Mucosa of descending colon (tissue), 3 donors: Measurements from ENCODE around the gene SLC35B4. TPM values are rescaled to one million over a fixed set of nuclear protein-coding genes. Genes with fewer than 3 reads are reported as not detected.

Experiments used
- ATAC-seq: fragments of 200-7000 bp; cut with Tn5 transposase; one replicate; pipeline ENCODE4 v1.9.1; 2020; ENCODE audit warnings: mild to moderate bottlenecking, moderate library complexity
- DNase-seq, 3 donors: peaks; one replicate each; pipeline ENCODE4 v3.0.0-alpha.2; 2020
- H3K36me3 ChIP-seq: fragments of 200-600 bp; one replicate; pipeline ENCODE4 v1.8.0; 2021; ENCODE audit warnings: low read depth, mild to moderate bottlenecking
- H3K4me1 ChIP-seq: fragments of 200-600 bp; one replicate; pipeline ENCODE4 v1.8.0; 2021; ENCODE audit warnings: low read depth, mild to moderate bottlenecking
- H3K4me3 ChIP-seq: fragments of 200-600 bp; one replicate; pipeline ENCODE4 v1.8.0; 2021; ENCODE audit warnings: mild to moderate bottlenecking
- H3K9me3 ChIP-seq: fragments of 200-600 bp; one replicate; pipeline ENCODE4 v1.8.0; 2021; ENCODE audit warnings: mild to moderate bottlenecking
- intact Hi-C, 2 donors: fragments of 100-400 bp; cut with DNase I in 1 of 2; cut with micrococcal nuclease in 1 of 2; formaldehyde crosslinking; loops; one replicate each; pipeline versions ENCODE4 v1.11.0 to v1.11.1; 2022; cut with DNase I, micrococcal nuclease
- total RNA-seq, 3 donors: library from RNA; stranded (reverse); fragmentation: NEBNext Ultra II Directional in 2 of 3; extraction: Animal tissue kit (Norgen Biotek cat#: 25700) in 2 of 3; gene quantifications; one replicate each; pipeline versions ENCODE4 v1.2.1 to v1.2.4, GENCODE V29; 2021 to 2023
- TF ChIP-seq, protein P1 (sequence below): fragments of 200-600 bp; IDR thresholded peaks from one replicate; pipeline ENCODE4 v1.8.0; 2022; ENCODE audit warnings: antibody characterized with exemption, mild to moderate bottlenecking
- donor health status: DM: no; HTN: no; CAD: no; lungs with moderate emphysema.
- donor health status: DM: no; HTN: no; CAD: no.
- donor health status: DM: no; HTN: yes; CAD: no.

The SLC35B4 gene
- total RNA-seq, 3 donors from 2014 or later: 6.1 to 14.1 (median 9.0) TPM

DNA sequence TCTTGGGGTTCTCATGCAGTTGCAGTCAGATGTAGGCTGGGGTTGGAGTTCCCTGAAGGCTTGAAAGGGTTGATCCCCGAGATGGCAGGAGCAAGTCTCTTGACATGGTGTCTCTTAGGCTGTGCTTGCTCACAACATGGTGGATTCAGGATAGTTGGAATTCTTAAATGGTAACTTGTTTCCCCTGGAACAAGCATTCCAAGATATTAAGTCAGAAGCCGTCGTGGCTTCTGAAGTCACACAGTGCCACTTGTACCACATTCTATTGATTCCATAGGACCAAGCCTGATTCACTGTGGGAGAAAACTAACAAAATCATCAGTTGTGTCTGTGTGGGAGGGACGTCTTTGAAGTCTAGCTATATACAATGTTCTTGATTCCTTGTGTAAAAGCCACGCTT lies 3.5 kb upstream of the SLC35B4 start:
- Histone ChIP-seq H3K4me1 (no peaks in the 10 kb centered on the region), H3K9me3 (no peaks in the 10 kb centered on the region), H3K4me3 (no peak overlapping the region), H3K36me3 (no peaks in the 10 kb centered on the region)
- no peak for ATAC-seq
- DNase-seq: no peak
- intact Hi-C loops: no loop called here
- TF ChIP-seq, protein P1, sequence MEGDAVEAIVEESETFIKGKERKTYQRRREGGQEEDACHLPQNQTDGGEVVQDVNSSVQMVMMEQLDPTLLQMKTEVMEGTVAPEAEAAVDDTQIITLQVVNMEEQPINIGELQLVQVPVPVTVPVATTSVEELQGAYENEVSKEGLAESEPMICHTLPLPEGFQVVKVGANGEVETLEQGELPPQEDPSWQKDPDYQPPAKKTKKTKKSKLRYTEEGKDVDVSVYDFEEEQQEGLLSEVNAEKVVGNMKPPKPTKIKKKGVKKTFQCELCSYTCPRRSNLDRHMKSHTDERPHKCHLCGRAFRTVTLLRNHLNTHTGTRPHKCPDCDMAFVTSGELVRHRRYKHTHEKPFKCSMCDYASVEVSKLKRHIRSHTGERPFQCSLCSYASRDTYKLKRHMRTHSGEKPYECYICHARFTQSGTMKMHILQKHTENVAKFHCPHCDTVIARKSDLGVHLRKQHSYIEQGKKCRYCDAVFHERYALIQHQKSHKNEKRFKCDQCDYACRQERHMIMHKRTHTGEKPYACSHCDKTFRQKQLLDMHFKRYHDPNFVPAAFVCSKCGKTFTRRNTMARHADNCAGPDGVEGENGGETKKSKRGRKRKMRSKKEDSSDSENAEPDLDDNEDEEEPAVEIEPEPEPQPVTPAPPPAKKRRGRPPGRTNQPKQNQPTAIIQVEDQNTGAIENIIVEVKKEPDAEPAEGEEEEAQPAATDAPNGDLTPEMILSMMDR: no peak

DNA sequence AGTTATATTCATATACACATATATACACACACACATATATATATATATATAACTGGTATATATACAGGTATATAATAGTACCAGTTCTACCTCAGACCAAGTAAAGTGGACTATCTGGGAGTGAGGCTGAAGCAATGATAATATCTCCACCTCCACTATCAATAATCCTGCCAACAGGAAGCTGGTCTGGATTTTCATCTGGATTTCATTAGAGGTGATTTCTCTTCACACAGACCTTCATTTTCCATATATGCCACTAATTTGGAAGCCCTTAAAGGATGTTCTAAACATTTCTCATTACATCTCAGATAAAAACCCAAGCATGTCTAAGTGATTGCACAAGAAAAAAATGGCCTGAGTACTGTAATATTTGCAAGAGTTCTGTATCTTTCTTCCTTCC lies 1.7 kb upstream of the SLC35B4 start:
- ATAC-seq: no peak
- Histone ChIP-seq H3K9me3 (no peaks in the 10 kb centered on the region), H3K4me1 (peaks cover 6% of the 10 kb centered on the region), H3K4me3 (no peak overlapping the region), H3K36me3 (no peaks in the 10 kb centered on the region)
- TF ChIP-seq, protein P1: no peak
- intact Hi-C loops: no loop called here
- no peak for DNase-seq

- DNase-seq (no peak), ATAC-seq (no peak)
- Histone ChIP-seq H3K4me1 (peaks cover 11% of the 10 kb centered on the region), H3K36me3 (no peaks in the 10 kb centered on the region), H3K9me3 (no peaks in the 10 kb centered on the region), H3K4me3 (no peak overlapping the region)
- TF ChIP-seq, protein P1: no peak
- intact Hi-C loops: no loop called here
Observed at GRCh38 chr7:134317434-134317833, 704 bp upstream of the SLC35B4 start.

DNA sequence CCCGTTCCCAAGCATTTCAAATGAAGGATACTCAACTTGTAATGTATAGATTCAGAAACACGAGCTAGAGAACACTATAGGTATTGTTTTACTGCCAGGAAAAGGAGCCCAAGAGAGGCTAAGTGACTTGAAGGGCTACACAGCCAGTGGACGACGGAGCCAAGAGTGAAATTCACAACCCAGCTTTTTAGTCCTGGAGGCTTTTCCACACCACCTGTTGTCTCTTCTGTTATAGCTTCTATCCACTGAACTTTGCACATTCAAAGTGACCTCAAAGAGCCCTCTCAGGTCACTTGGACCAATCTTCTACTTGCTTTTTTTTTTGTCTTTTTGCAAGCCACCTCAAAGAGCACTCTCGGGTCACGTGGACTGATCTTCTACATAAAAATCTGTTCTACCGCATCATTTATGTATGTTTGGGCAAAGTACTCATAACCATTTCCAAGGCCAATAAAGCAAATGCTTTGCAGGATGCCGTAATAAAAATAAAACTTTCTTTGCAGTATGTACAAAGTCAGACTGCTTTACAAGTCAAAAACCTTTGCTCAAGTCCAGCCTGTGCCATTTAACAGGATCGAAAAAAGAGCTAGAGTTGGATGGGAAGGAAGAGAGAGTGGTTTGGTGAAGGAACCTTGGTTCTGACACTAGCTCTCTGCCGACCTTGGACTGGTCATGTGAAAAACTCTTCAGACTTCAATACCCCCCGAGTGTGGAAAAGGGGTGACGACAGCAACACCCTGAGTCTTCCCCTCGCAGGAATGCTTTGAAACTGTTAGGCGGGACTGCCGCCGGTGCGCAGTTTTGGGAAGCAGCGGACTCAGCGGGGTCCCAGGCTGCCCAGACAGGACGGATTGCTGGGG lies 821 bp downstream of the SLC35B4 start:
- peak; percentile 6 for ATAC-seq
- Histone ChIP-seq H3K4me1 (peaks cover 11% of the 10 kb centered on the region), H3K9me3 (no peaks in the 10 kb centered on the region), H3K4me3 (peak overlapping the region; percentile 97), H3K36me3 (no peaks in the 10 kb centered on the region)
- TF ChIP-seq, protein P1: no peak
- no peak for DNase-seq
- intact Hi-C loops: no loop called here

GRCh38 chr7:134313543-134313942 lies 3.2 kb downstream of the SLC35B4 start:
- ATAC-seq (no peak), DNase-seq (peak in 1 of 3 donors; percentile 72)
- TF ChIP-seq, protein P1: no peak
- intact Hi-C loops: no loop called here
- Histone ChIP-seq H3K4me1 (peaks cover 11% of the 10 kb centered on the region), H3K9me3 (no peaks in the 10 kb centered on the region), H3K36me3 (no peaks in the 10 kb centered on the region), H3K4me3 (no peak overlapping the region)
